ENCODE measurements around the gene OR10V1.

The OR10V1 gene

DNA sequence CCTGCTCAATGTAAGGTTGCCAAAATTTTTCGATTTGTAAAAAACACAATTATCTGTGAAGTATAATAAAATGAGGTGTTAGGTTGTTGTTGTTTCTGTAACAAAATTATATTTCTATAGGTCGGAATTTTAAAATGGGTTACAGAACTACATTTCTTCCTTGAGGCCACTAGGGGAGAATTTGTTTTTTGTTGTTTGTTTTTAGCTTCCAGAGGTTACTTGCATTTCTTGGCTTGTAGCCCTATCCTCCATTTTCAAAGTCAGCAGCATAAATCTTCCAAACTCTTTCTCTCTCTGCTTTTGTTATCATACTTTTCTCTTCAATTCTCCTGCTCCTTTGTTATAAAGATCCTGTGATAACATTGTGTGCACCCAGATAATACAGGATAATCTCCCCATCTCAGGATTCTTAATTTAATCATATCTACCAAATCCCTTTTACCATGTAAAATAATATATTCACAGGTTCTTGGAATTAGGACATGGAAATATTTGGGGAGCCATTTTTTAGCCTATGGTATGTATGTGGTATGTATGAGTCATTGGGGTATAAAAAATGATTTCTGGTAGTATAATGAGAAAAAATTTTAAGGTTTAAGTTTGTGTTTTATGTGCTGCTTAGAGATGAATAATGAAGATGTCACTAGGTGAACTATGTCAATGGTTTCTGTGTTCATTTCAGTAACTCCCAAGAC is 35.4 kb downstream of the OR10V1 start:
- H3K4me3 ChIP-seq (ENCODE audit: low read depth, low read length): no peak overlapping the region
- TF ChIP-seq, protein P1, sequence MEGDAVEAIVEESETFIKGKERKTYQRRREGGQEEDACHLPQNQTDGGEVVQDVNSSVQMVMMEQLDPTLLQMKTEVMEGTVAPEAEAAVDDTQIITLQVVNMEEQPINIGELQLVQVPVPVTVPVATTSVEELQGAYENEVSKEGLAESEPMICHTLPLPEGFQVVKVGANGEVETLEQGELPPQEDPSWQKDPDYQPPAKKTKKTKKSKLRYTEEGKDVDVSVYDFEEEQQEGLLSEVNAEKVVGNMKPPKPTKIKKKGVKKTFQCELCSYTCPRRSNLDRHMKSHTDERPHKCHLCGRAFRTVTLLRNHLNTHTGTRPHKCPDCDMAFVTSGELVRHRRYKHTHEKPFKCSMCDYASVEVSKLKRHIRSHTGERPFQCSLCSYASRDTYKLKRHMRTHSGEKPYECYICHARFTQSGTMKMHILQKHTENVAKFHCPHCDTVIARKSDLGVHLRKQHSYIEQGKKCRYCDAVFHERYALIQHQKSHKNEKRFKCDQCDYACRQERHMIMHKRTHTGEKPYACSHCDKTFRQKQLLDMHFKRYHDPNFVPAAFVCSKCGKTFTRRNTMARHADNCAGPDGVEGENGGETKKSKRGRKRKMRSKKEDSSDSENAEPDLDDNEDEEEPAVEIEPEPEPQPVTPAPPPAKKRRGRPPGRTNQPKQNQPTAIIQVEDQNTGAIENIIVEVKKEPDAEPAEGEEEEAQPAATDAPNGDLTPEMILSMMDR (IDR thresholded peaks at IDR 0.05; ENCODE audit: low read depth, low read length): no peak

DNA sequence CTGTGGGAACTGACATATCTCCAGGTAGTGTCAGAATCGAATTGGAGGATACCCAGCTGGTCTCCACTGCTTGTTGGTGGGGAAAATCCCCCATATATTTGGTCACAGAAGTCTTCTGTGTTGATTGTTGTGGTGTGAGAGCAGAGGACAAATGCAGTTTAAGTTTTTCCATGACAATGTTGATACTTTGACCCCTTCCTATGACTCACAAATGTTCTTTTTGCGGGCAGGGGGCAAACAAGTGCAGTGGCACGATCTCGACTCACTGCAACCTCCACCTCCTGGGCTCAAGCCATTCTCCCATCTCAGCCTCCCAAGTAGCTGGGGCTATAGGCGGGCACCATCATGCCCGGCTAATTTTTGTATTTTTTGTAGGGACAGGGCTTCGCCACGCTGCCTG is 37.4 kb downstream of the OR10V1 start:
- TF ChIP-seq, protein P1 (IDR thresholded peaks at IDR 0.05; ENCODE audit: low read depth, low read length): no peak

DNA sequence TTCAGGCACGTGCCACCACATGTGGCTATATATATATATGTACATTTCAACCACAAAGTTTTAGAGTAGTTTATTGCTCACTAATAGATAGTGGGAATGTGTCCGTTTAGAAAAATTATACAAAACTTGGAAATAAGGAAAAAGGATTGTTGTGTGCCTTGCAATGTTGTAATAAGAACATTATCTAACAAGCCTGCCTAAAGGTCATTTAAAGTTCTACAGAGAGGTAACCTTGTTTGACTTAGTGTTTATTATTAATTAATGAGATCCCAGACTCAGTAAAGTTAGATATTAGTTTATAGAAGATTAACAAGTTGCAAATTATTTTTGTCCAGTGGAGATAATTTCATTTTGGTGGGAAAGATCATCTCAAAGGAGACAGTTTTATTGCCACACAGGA is 39.4 kb downstream of the OR10V1 start:
- no peak overlapping the region for H3K4me3 ChIP-seq (ENCODE audit: low read depth, low read length)
- TF ChIP-seq, protein P1 (IDR thresholded peaks at IDR 0.05; ENCODE audit: low read depth, low read length): no peak

More for the DNA sequence above, 37.4 kb downstream of the OR10V1 start:
- no peak overlapping the region for H3K4me3 ChIP-seq (ENCODE audit: low read depth, low read length)

DNA sequence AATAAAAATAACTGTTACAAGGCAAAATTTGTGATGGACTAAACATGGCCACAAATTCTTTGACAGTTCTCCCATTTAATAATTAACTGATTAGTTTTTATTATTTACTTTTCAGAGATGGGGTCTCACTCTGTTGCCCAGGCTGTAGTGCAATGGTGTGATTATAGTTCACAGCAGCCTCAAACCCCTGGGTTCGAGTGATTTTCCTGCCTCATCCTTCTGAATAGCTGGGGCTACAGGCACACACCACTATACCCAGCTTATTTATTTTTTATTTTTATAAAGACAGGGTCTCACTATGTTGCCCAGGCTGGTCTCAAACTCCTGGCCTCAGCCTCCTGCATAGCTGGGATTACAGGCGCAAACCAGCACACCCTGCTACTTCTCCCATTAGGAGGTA is 40.4 kb downstream of the OR10V1 start:
- no peak overlapping the region for H3K4me3 ChIP-seq (ENCODE audit: low read depth, low read length)
- TF ChIP-seq, protein P1 (IDR thresholded peaks at IDR 0.05; ENCODE audit: low read depth, low read length): no peak

DNA sequence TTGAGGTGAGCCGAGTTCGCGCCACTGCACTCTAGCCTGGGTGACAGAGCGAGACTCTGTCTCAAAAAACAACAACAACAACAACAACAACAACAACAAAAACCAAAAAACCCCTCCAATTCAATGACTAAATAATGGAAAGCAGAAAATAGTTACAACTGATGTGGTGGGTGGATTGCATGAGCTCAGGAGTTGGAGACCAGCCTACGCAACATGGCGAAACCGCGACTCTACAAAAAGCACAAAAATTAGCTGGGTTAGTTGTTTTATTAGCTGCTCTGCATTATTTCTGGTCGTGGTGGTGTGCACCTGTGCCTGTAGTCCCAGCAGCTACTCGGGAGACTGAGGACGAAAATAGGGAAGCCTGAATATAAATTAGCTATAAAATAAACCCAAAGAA is 42.2 kb downstream of the OR10V1 start:
- no peak overlapping the region for H3K4me3 ChIP-seq (ENCODE audit: low read depth, low read length)
- TF ChIP-seq, protein P1 (IDR thresholded peaks at IDR 0.05; ENCODE audit: low read depth, low read length): no peak

DNA sequence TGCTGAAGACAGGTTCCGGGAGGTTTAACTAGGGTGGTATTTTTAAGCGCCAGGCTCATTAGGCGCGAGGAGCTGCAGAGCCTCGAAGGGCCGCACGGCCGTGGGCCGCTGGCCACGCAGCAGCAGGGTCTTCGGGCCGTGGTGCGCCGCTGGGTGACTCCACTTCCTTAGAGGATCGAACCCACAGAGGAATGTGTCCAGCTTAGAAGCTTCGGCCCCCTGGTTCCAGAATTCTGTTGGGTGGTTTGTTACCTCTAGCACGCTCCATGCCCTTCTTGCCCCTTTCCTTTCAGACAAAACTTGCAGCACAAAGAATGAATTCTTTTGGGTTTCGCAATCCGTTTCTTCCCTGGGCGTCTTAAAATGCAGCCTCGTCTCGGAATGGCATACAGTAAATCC is 44.0 kb downstream of the OR10V1 start:
- H3K4me3 ChIP-seq (ENCODE audit: low read depth, low read length): peak overlapping the region; percentile 89
- TF ChIP-seq, protein P1 (IDR thresholded peaks at IDR 0.05; ENCODE audit: low read depth, low read length): no peak

DNA sequence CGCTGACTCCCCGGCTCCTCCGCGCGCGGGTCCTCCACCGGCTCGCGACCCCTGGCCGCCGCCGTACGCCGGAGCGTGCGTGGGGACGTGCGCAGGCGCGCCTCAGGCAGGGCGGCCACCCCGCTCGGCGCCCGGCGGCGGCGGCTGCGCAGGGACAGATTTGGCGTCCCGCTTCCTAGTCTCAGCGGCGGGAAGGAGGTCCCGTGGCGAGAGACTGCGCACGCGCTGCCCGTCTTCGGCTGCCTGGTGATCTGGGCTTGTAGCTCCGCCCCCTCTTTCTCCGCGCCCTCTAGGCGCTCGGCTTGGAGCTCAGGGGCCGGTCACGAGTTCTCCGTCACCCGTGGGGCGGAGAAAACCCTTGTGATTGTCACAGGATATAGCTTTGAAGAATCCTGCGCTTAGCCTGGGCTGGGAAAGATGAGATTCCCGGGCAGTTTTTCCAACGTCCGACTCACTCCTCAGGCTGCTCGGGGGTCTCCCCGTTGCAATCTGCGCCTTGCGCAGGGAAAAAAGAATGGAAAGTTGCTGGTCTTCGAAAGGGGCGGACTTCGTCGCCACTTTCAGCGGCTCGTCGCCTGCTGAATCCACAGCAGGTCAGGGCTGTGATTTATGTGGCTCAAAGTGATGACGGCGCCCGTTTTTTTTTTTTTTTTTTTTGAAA is 44.6 kb downstream of the OR10V1 start, which contains the start of gene PATL1:
PATL1 (minus strand) TSS at position 88 of the 661 bp plus-strand sequence. CDS start 142 bp downstream, outside the sequence.
- TF ChIP-seq, protein P1 (IDR thresholded peaks at IDR 0.05; ENCODE audit: low read depth, low read length): no peak
- peak within 1 kb of the TSS; percentile 89 for H3K4me3 ChIP-seq (ENCODE audit: low read depth, low read length)
